Measurements from ENCODE around the gene GLG1.

DNA sequence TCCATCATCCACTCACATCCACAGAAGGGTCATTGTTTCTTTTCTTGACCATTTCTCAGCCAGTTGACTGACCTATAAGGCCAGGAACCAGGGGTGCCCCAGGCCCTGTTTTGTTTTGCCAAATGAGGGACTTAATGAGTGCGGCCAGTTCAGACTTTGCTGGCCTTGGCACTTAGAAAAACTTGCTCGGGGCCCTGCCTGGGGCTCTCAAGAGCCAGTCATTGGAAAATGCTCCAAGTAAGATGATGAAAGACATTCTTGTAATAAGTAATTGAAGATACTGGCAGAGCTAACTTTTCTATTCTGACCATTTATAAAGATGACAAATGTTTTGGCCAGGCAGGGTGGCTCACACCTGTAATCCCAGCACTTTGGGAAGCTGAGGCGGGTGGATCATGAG lies 156.7 kb downstream of the GLG1 start:
- TF ChIP-seq, protein P1, sequence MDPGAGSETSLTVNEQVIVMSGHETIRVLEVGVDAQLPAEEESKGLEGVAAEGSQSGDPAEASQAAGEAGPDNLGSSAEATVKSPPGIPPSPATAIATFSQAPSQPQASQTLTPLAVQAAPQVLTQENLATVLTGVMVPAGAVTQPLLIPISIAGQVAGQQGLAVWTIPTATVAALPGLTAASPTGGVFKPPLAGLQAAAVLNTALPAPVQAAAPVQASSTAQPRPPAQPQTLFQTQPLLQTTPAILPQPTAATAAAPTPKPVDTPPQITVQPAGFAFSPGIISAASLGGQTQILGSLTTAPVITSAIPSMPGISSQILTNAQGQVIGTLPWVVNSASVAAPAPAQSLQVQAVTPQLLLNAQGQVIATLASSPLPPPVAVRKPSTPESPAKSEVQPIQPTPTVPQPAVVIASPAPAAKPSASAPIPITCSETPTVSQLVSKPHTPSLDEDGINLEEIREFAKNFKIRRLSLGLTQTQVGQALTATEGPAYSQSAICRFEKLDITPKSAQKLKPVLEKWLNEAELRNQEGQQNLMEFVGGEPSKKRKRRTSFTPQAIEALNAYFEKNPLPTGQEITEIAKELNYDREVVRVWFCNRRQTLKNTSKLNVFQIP (CRISPR knock-in tag; IDR thresholded peaks at IDR 0.05; ENCODE audit: borderline replicate concordance, low read depth) = no peak
- TF ChIP-seq PPARA (CRISPR knock-in tag; IDR thresholded peaks at IDR 0.05; ENCODE audit: borderline replicate concordance) = no peak
- no peak for TF ChIP-seq ZNF565 (CRISPR knock-in tag; conservative IDR thresholded peaks at IDR 0.05; ENCODE audit: low read depth)
- TF ChIP-seq, protein P2, sequence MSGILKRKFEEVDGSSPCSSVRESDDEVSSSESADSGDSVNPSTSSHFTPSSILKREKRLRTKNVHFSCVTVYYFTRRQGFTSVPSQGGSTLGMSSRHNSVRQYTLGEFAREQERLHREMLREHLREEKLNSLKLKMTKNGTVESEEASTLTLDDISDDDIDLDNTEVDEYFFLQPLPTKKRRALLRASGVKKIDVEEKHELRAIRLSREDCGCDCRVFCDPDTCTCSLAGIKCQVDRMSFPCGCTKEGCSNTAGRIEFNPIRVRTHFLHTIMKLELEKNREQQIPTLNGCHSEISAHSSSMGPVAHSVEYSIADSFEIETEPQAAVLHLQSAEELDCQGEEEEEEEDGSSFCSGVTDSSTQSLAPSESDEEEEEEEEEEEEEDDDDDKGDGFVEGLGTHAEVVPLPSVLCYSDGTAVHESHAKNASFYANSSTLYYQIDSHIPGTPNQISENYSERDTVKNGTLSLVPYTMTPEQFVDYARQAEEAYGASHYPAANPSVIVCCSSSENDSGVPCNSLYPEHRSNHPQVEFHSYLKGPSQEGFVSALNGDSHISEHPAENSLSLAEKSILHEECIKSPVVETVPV (CRISPR knock-in tag; IDR thresholded peaks at IDR 0.05) = no peak
- TF ChIP-seq ZFP3 (CRISPR knock-in tag; IDR thresholded peaks at IDR 0.05) = no peak
- TF ChIP-seq RARB (CRISPR knock-in tag; IDR thresholded peaks at IDR 0.05) = no peak

All from SK-N-SH treated with all-trans-retinoic acid at 6 μM for 48 hours (cell line).